Putamen (tissue), 1 donor: Measurements from ENCODE around the gene SAT2.
"Not testable (repeated sequence)": the region's sequence is repeated elsewhere in the genome, so short reads cannot be mapped to it uniquely, and the experiment has no call there.

Experiments
- DNase-seq: peaks from one replicate; pipeline ENCODE4 v3.0.0-alpha.2; 2016; ENCODE audit warnings: low spot score

The SAT2 gene

GRCh38 chr17:7627250-7628121, at the start of gene SAT2:
SAT2 (minus strand) TSS chr17:7627821; CDS start chr17:7627635, 186 bp downstream.
- peak; percentile 96 for DNase-seq

- DNase-seq, result no peak
These were observed 48.9 kb upstream of the SAT2 start for GRCh38 chr17:7676533-7676932.

- DNase-seq, result no peak
These were observed 47.3 kb upstream of the SAT2 start for GRCh38 chr17:7674934-7675333.

- DNase-seq, result no peak
These were observed 45.6 kb upstream of the SAT2 start for GRCh38 chr17:7673239-7673638.

GRCh38 chr17:7668482-7668881, 40.9 kb upstream of the SAT2 start:
- no peak for DNase-seq

- DNase-seq, result peak; percentile 78
These were observed 40.2 kb upstream of the SAT2 start for GRCh38 chr17:7667656-7668406.

GRCh38 chr17:7656958-7657609, 29.5 kb upstream of the SAT2 start:
- peak; percentile 73 for DNase-seq

- no peak for DNase-seq
These were observed 27.9 kb upstream of the SAT2 start for GRCh38 chr17:7655541-7655840.

GRCh38 chr17:7654832-7655540, 27.4 kb upstream of the SAT2 start:
- DNase-seq, result peak; percentile 36

- DNase-seq, result no peak
These were observed 25.1 kb upstream of the SAT2 start for GRCh38 chr17:7652388-7653356.

- DNase-seq, result no peak
These were observed 24.2 kb upstream of the SAT2 start for GRCh38 chr17:7651665-7652387.

- no peak for DNase-seq
These were observed 23.6 kb upstream of the SAT2 start for GRCh38 chr17:7651097-7651664.

GRCh38 chr17:7650509-7651096, 23.0 kb upstream of the SAT2 start, which contains the start of gene ATP1B2:
ATP1B2 (plus strand) TSS chr17:7650926; CDS start chr17:7651519, 593 bp downstream.
- peak; percentile 51 for DNase-seq

- no peak for DNase-seq
These were observed 19.4 kb upstream of the SAT2 start for GRCh38 chr17:7647018-7647417.

GRCh38 chr17:7646457-7646856, 18.8 kb upstream of the SAT2 start:
- no peak for DNase-seq

GRCh38 chr17:7644775-7645174, 17.2 kb upstream of the SAT2 start:
- DNase-seq, result no peak

- not testable (repeated sequence) for DNase-seq
These were observed 14.0 kb upstream of the SAT2 start for GRCh38 chr17:7641635-7642034.

- no peak for DNase-seq
These were observed 13.2 kb upstream of the SAT2 start for GRCh38 chr17:7640783-7641182.

- DNase-seq, result no peak
These were observed 8.5 kb upstream of the SAT2 start for GRCh38 chr17:7636163-7636562.
